ENCODE data around the gene CLK2.
"Not testable (repeated sequence)": the region's sequence is repeated elsewhere in the genome, so short reads cannot be mapped to it uniquely, and the experiment has no call there.

Gene CLK2

DNA sequence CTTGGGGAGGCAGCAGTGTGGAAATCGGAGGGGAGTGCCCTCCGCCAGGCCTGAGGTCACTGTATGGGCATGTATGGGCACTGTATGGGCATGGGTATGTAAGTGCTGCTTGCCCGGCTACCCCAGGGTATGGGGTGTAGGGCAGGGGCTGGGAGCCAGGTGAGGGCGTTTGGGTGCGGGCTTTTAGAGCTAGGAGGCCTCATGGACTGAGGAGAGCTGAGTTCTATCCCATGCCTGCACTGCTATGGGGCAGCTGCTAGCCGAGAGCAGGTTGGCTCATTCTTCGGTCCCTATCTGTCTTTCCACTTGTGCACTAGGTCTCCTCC lies 22.6 kb upstream of the CLK2 start:
- no peak for DNase-seq

DNA sequence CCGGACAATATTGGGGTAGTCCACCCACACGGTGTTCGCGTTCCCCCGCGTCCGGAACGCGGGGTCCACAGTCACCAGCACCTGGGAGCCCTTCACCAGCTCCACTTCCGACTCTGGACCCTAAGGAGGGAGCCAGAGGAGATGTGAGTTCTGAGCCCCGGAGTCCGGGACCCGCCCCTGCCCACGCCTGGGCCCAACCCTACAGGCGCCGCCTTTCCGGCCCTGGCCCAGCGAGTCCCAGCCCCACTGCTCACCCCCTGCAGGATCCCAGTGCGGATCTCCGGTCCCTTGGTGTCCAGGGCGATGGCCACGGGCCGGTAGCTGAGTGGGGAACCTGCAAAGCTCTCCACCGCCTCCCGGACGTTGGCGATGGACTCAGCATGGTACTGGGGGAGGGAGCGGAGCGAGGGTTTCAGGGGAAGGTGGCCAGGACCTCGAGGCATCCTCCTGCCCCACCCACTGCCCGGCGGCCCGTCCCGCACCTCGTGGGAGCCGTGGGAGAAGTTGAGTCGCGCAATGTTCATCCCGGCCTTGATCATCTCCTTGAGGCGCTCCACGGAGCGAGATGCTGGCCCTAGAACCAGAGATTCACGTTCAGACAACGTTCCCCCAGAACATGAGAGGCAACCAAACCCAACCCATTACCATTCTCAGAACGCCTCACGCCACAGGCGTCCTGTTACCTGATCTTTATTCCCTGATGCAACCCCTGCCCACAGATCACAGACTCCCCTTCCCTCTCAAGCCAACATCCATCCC lies 22.1 kb upstream of the CLK2 start:
- DNase-seq: no peak

DNA sequence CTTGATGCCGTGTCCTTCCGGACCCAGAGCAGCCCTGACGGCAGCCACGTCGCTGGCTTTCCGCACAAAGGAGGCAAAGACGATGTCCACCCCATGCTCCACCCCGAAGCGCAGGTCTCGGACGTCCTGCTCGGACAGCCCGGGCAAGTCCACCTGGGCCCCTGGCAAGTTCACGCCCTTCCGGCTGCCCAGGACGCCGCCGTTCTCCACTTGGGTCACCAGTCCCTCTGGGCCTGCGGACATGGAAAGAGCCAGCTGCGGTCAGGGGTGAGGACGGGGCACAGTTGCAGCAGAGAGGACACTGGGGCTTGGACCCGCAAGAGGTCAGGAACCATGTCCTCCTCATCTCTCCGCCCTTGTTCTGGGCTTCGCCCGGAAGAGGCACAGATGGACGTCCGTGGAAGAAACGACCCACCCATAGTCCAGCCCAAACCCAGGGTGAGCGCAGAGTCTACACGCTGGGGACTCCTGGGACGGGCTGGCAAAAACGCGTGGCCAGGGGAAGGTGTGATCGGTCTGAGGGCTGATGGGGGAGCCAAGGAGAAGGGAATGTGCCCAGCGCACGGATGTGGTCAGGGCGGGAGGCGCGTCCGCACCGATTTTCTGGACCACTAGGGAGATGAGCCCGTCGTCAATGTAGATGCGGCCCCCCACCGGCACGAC lies 21.3 kb upstream of the CLK2 start:
- DNase-seq: no peak

DNA sequence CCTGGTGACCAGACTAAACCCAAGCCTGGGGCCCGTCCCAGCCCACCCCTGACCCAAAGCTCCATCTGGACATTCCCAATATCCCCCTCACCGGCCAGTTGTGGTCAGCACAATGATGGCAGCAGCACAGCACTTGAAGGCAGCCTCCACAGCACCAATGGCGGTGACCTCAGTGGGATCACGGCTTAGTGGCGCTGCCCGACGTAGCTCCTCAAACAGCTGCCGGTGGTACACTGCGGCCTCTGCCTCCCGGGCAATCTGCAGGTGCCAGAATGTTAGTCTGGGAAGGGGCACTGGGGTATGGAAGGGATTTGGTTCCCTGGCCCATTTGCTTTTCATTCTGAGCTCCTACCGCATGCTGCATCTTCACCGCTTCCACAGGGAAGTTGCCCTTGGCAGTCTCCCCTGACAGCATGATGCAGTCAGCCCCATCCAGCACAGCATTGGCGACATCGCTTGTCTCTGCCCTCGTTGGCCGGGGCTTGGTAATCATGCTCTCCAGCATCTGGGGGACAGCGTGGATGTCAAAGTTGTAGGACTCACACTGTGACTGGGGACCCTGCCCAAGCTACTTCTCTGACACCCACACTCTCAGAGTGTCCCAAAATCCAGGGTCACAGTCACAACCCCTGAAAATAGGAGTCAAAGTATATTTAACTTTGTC lies 19.9 kb upstream of the CLK2 start:
- no peak for DNase-seq

DNA sequence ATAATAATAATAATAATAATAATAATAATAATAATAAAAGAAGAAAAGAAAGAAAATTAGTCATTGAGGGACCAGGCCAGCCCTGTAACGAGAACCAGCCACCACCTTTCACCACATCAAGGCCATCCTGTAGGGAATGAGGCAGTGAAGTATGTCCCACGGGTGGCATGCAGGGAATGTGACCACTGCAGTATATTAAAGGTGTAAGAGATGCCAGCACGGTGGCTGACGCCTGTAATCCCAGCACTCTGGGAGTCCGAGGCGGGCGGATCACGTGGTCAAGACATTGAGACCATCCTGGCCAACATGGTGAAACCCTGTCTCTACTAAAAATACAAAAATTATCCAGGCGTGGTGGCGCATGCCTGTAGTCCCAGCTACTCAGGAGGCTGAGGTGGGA lies 17.7 kb upstream of the CLK2 start:
- not testable (repeated sequence) for DNase-seq

DNA sequence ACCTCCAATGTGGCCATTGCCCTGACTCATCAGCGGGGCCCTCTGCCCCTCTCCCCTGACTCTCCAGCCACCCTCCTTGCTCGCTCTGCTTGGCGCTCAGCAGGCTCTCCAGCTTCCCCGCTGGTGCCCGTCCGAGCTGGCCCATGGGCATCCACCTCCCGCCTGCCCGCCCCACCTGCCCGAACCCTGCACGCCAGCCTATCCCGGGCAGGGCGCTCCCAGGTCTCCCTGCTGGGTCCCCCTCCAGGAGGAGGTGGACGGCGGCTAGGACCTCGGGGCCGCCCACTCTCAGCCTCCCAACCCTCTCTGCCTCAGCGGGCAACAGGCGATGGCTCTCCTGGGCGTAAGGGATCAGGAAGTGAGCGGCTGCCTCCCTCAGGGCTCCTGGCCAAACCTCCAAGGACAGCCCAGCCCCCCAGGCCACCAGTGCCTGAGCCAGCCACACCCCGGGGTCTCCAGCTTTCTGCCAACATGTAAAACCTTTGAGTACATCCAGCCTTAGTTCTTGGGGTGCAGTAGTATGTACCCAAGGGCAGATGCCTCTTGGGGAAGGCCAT lies 14.8 kb upstream of the CLK2 start:
- DNase-seq: no peak

DNA sequence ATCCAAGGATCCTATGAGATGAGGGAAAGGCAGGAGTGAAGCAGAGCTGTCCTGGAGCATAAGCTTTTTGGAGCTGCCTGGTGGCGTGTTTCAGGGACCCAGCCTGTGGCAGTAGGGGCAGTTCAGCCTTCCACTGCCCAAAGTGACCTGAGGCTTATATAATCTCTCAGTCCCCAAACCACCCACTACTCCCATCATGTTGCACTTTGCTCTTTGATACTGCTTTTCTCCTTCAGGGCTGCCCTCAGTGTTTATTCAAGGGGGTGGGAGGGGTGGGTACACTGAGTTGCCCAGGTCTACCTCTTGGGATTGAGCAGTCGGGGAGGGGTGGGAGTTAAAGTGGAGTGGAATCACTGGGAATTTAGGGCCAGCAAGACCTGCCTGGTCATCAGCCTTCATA lies 13.2 kb upstream of the CLK2 start:
- DNase-seq: no peak

DNA sequence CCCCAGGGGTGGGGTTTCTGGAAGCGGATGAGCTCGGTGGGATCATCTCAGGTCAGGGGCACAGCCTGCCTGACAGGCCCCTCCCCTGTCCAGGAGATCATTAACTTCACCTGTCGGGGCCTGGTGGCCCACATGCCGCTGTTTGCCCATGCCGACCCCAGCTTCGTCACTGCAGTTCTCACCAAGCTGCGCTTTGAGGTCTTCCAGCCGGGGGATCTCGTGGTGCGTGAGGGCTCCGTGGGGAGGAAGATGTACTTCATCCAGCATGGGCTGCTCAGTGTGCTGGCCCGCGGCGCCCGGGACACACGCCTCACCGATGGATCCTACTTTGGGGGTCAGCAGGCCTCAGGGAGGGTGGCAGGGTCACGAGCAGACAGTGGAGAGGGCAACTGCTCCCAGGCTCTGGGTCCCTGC lies 12.3 kb upstream of the CLK2 start:
- DNase-seq: no peak

DNA sequence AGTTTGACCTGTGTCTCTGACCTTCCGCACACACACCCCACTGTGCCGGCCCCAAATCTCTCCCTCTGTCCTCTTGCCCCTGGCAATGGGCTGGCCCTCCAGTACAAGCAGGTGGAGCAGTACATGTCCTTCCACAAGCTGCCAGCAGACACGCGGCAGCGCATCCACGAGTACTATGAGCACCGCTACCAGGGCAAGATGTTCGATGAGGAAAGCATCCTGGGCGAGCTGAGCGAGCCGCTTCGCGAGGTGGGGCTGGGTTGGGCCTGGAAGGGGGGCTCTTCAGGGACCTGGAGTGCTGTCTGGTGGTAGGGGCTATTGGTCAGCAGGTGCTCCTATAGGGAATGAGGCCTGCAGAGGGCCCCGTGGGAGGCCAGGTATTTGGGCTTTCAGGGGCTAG lies 11.8 kb upstream of the CLK2 start:
- DNase-seq: no peak

DNA sequence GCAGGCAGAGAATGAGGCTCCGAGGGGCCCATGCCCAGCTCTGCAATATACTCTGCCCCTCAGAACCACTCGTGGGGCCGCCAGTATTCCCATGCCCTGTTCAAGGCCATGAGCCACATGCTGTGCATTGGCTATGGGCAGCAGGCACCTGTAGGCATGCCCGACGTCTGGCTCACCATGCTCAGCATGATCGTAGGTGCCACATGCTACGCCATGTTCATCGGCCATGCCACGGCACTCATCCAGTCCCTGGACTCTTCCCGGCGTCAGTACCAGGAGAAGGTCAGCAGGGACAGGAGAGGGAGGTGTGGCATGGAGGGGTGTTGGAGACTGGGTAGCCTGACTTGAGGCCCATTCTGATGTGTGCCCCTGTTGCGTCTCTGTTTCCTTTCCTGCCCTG lies 11.2 kb upstream of the CLK2 start:
- no peak for DNase-seq

DNA sequence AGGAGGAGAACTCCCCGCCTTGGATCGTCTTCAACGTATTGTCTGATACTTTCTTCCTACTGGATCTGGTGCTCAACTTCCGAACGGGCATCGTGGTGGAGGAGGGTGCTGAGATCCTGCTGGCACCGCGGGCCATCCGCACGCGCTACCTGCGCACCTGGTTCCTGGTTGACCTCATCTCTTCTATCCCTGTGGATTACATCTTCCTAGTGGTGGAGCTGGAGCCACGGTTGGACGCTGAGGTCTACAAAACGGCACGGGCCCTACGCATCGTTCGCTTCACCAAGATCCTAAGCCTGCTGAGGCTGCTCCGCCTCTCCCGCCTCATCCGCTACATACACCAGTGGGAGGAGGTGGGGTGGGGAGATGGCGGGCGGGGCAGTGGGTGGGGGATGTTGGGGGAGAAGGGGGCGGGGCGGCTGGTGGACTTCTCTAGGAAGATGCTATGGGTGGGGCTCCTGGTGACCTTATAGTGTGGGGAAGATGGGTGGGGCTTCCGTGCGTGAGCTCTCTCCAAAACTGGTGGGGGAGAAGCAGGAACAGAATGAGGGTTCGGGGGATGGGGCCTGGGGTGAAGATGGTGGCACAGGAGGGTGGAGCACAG lies 9.3 kb upstream of the CLK2 start:
- DNase-seq: no peak

DNA sequence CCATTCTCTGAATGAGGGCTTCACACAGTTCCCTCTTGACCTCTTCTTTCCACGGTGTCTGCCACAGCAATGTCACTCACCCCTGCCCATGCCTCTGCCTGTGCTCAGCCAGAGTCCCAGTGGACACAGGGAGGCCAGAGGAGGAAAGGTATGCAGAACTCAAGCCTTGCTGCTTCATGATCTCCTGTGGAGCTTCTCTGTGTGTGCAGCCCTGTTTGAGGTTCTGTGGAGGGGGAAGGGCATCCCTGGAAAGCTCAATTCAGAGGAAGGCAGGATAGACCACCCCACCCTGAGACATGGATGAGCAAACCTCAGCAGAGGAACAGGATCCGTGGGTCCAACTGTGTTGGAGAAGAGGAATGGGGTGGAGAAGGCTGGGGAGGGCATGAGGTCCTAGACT lies 6.0 kb upstream of the CLK2 start:
- DNase-seq: no peak

DNA sequence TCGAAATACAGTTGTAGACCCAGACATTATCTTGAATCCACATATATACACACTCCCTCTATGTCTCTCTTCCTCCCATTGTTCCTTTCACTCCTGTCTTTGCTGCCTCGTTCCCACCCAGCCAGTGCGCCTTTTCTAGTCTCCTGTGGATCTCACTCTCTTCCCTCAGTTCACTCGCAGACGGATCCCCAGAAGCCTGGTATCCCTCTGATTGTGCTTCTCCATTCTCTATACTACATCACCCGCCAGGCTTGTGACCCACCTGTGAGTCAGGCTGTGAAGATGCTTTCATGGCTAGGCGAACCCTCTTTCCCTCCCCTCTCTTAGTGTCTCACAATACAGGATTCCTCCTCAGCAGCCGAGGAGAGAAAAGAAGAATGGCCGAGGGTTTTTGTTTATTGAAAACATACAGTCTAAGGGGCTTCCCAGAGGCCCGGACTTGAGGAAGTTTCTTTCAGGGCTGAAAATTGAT lies 5.4 kb upstream of the CLK2 start:
- no peak for DNase-seq

DNA sequence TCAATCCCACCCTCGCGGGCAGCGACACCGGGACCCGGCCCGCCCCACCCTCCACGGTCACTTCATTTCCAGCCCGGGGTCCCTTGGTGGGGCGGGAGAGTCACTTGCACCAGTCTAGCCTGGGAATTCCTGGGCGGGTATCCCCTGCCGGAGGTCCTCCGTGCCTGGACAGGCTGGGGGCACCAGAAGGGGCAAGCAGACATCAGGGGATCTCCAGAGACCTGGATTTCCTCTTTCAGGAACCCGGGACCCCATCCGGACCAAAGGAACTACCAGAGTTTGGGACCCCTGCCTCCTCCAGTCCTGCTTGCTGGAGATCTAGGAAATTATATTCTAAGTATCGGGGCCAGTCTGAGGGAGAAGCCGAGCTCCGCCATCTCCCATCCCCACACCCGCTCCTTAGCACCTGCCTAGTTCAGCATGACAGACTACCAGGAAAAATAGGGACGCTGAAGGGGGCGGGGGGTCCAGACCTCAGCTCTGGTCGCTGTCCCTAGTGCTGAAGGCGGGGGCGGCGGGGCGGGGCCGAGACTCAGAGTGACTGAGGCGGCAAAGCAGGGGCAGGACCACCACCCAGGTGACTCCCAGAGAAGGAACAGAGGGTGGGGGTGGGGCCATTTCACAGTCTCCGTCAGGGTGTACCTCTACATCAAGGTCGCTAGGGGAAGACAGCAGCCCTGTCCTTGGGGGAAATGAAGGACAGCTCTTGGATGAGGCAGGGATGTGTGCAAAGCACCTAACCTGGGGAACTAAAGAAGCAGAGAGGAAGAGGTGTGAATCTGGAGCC lies 4.8 kb upstream of the CLK2 start:
- peak; percentile 87 for DNase-seq

DNA sequence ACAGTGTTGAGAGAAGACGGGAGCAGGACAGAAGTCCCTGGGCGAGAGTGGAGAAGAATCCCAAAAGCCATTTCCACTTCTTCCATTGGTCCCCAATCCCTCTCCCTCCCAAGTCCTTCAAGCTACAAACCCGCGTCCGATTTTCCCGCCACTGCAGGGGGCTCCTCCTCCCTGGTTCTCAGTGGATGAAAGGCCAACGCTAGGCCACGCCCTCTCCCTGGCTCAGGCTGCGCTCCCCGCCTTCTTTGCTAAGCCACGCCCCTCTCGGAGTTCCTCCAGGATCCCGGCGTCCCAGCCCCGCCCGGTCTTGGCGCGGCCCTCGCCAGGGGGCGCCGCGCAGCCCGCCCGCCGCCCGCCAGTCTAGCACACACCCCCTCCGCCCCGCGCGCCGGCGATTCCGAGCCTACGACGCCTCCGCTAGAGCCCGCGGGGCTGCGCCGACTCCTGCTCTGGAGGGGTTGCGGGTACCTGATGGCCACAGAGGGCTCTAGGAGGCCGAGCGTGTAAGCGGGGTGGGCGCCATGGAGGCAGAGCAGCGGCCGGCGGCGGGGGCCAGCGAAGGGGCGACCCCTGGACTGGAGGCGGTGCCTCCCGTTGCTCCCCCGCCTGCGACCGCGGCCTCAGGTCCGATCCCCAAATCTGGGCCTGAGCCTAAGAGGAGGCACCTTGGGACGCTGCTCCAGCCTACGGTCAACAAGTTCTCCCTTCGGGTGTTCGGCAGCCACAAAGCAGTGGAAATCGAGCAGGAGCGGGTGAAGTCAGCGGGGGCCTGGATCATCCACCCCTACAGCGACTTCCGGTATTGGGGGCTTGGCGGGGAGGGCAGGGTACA lies 4.0 kb upstream of the CLK2 start, which contains the start of gene HCN3:
Gene HCN3 (plus strand): TSS at position 394 of the 832 bp plus-strand sequence. CDS start 128 bp downstream, at position 522.
- DNase-seq: peak; percentile 97

DNA sequence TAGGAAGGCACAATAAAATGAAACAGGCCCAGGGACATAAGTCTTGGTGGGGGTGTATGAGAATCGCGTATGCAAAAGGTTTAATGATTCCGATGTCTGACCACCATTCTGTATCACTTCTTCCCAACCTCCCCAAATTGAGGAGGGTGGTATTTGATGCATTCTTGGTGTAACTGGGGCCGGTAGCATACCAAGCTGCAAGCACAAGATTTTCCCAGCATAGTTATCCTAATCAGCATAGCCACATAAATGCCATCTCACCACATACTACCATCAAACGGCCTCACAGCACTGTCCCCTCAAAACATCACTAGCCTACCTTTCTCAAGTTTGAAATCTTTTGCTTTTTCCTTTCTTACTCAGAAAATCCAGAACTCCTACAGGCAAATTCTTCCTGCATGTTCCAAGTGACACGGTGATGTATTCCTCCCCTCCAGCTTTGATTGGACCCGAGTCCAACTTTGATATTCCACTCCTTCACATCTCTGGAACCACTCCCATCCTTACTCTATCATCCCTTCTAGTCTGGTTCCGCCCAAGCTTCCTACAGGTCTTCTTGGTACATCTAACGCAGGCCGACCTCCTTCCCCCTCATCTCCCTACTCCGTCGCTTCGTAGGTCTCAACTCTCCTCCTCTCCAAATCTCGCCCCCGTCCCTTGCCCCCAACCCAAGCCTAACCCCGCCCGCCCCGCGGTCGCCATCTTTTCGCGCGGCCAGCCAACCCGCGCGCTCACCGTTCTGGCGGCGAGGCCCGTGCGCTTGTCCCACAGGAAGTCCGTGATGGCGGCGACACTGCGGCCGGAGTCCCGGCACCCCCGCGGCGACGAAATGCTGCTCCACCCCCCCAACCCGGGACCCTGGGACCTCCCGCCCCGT lies 600 bp downstream of the CLK2 start:
- no peak for DNase-seq

DNA sequence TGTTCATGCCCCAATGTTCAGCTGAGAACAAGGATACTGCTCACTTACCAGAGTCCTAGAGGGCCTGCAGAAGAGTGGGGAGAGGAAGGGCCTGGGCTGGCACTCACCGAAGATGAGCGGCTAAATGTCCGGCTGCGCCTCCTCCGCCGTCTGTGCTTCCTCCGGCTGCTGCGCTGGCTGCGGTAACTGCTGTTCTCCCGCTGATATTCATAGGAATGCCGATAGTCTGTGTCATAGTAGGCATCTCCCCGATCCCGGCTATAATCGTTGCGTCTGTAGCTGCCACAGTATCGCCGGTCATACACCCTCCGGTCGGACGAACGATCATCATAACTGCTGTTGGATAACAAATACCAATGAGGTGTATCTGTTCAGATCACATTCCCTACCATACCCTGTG lies 3.9 kb downstream of the CLK2 start:
- DNase-seq: no peak

DNA sequence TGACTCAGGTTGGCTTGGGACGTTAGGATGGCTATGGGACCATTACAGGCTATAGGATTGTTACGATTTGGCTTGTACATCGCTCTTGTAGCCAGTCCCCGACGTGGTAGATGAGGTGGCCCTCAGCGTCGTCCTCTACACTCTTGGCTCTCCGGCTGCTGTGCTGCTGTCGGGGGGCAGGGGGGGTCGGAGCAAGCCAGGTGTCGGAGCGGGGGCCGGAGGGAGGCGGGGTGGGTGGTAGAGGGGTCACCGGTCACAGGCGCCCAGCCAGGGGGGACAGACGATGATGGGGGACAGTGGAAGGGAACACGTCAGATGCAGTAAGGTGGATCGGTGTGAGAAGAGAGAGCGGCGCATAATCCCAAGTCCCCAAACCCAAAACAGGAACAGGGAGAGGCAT lies 4.7 kb downstream of the CLK2 start:
- DNase-seq: no peak

DNA sequence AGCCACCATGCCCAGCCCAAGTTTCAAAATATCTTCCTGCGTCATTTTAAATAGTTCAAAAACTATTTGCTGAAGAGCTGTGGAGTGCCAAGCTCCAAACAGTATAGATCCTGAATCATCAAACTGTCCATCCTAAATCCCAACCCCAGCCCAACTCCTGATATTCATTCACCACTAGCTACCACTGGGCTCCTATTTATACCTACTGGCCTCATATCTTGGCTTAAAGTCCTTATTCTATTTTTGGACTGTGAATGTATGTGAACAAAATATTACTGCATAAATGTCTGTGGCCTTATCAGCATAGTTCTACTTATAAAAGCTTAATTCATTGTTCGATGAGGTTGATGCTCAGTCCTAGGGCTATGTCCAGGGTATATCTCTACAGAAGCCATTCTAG lies 5.9 kb downstream of the CLK2 start:
- no peak for DNase-seq

DNA sequence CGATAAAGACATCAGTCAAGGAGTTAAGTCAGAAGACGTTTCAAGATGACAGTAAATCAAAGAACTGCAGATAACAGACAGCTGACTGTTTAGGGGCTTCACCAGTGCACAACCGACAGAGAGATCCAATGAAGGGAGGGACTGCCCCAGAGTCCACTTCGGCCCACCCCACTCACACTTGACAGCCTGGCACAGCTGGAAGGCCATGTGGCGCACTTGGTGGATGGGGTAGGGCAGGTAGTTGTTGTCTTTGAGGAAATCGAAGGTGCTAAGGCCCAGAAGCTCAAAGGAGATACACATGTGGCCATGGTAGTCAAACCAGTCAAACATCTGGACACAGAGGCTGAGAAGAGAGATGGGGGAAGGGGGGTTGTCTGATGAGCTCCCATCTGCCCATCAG lies 6.8 kb downstream of the CLK2 start:
- no peak for DNase-seq

DNA sequence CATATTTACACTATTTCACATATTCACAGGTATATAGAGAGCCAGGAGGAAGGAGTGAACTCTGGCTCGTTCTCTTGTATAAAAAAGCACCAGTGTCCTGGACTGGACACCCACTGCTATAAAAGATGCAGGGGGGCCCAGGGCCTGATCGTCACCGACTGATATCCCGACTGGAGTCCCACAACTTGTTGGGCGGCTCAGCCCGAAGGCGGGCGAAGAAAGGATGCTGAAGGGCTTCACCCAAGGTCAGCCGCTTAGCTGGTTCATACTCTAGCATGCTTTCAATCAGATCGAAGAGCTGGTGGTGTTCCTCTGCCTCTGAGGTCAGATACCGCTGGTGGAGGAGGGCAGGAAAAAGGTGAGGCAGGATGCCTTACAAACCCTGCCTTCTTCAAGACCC lies 10.2 kb downstream of the CLK2 start:
- no peak for DNase-seq

Data from activated CD8-positive, alpha-beta memory T cell treated with anti-CD3 and anti-CD28 coated beads for 24 hours (primary cell).